Measurements from ENCODE around the gene CEP192.
"Not testable (repeated sequence)": the region's sequence is repeated elsewhere in the genome, so short reads cannot be mapped to it uniquely, and the experiment has no call there.

Gene CEP192

GRCh38 chr18:12995424-12995823 lies 4.3 kb downstream of the CEP192 start:
- no peak for DNase-seq

DNA sequence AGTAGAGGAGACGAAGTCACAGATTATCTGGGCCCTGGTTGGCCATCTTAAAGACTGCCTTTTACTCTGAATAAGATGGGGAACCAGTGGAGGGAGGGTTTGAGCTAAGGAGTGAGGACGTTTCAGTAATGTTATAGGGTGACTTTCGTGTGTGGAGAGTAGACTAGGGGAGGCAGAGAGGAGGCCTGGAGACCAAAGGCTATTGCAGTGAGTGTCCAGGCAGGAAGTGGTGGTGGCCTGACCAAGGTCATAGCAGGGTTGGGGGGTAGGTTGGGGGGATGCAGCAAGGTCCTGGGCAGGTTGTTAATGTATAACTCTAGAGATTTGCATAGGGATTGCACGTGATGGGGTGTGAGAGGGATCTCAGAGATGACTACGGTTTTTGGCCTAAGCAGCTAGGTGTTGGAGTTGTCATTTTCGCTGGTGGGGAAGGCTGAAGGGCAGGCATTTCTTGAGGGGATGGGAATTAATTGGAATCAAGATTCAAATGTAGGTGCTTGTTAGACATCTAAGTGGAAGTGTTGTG lies 4.9 kb downstream of the CEP192 start:
- DNase-seq: no peak

- no peak for DNase-seq
Measured at GRCh38 chr18:12996661-12997292, 5.6 kb downstream of the CEP192 start.

- not testable (repeated sequence) for DNase-seq
Measured at GRCh38 chr18:12997330-12997729, 6.2 kb downstream of the CEP192 start.

DNA sequence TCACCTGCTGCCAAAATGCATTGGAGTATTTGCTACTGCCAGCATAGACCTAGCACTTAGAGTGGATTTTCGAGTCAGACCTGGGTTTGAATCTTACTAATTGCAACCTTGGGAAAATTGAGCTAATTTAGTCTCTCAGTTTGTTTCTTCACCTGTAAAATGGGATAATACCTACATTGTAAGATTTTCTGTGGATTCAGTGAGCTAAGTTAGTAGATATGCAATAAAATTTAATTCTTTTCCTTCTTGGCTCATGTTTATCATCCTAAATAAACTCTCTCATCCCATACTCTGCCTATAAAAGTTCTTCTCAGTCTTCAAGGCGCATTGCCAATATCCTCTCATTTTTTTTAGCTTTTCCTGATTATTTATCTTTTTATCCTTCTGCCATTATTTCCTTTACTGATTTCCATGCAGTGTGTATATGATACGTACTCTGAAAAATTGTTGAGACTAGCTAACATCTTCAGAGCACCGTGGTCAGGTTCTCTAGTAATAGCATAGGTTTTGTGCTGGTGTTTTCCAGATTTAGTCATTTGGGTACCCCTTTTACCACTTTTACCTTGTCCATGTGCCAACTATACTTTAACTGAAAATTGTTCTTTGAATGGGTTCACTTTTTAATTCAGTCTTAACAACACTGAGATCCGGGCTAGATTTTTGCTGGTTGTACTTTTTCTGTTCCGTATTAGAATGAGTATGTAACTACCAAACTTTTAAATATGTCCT lies 7.3 kb downstream of the CEP192 start:
- no peak for DNase-seq

DNA sequence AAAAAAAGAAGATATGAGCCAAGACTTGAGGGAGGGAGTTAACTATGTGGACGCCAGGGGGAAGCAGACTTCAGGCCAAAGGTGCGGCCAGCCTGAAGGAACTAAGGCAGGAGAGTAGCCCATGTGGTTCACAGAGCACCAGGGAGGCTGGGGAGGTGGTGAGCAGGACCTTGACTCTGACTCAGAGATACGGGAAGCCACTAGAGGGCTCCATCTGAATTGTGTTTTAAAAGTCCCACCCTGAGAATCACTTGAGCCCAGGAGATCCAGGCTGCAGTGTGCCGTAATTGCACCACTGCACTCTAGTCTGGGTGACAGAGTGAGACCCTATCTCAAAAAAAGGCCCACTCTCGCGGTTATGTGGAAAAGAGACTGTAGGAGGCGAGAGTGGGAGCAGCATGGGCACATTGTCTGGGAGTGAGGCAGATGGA lies 12.3 kb downstream of the CEP192 start:
- peak; percentile 3 to 11 for DNase-seq

DNA sequence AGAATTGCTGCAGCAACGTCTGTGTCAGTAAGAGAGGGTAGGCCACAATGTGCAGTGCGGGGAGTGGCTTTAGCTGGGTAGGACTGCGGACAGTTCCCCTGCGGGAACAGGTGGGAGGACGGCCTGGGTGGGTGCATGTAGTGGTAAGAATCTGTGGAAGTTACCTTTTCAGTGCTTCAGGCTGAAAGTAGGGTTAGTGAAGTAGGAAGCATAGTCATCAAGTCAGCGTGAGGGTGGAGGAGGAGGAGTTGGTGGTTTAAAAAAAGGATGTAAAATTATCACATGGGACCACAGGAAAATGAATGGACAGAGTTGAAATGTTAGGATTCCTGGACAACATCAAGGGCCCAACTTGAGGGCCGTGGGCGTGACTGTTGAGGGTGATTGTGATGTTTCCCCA lies 13.2 kb downstream of the CEP192 start:
- DNase-seq: no peak

DNA sequence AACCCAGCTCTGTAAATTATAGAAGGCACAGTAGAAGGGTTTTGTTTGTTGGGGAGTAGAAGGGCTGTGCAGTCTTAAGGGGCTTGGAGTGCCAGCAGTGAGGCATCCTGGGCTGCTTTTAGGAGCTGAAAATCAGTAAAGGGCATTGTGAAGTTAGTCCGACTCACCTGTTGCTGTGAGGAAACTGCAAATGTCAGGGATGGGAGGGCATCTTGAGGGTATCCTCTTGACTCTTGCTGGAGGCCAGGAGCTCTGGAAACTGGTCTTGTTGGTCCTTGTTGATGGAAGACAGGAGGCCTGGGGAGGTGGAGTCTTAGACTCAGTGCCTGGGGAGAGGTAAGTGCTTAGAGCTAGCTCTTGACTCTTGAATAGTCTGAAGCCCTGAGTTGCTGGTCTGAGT lies 14.1 kb downstream of the CEP192 start:
- DNase-seq: no peak

DNA sequence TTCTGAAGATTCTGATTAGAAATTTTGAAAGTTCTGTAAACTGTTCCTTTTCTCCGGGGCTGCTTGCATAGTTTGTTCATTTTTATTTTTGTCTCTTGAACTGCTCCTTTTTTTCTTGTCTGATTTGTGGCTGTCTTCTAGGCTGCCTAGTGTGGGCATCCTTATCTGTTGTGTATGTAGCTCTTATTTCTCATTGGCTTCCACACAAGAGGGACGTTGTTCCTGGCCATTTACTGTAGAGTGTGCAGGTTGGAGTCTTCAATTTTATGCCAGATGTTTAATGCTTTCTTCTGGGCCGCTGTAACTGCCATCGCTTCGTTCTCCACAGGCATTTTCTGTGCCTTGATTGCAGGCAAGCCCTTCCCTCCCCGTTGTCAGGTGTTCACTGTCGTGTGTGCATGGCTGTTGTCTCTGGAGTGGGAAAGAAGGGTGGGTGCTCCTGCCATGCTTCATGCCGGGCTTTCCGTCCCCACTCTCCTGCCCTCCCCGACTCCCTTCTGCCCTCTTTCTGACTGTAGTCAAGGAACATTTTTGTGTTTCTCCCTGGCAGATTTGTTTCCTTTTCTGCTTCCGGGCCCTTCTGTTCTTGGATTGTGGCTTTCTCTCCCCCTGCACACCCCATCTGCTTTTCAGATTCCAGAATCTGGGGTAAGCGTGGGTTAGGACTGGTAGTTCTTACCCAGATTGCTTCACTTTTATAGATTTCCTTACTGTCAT lies 15.5 kb downstream of the CEP192 start:
- DNase-seq: no peak

- no peak for DNase-seq
Measured at GRCh38 chr18:13007248-13007560, 16.0 kb downstream of the CEP192 start.

DNA sequence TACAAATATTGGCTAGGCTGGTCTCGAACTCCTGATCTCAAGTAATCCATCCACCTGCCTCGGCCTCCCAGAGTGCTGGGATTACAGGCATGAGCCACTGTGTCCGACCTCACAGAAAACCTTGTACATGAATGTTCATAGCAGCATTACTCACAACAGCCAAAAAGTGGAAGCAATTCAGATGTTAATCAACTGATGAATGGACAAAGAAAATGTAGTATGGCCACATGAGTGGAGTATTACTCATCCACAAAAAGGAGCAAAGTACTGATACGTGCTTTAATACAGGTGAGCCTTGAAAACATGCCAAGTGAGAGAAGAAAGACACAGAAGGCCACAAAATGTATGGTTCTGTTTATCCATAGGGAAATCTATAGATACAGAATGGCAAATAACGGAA lies 20.6 kb downstream of the CEP192 start:
- DNase-seq: no peak

- DNase-seq: no peak
Measured at GRCh38 chr18:13014232-13014631, 23.1 kb downstream of the CEP192 start.

GRCh38 chr18:13014818-13015217 lies 23.7 kb downstream of the CEP192 start:
- no peak for DNase-seq

DNA sequence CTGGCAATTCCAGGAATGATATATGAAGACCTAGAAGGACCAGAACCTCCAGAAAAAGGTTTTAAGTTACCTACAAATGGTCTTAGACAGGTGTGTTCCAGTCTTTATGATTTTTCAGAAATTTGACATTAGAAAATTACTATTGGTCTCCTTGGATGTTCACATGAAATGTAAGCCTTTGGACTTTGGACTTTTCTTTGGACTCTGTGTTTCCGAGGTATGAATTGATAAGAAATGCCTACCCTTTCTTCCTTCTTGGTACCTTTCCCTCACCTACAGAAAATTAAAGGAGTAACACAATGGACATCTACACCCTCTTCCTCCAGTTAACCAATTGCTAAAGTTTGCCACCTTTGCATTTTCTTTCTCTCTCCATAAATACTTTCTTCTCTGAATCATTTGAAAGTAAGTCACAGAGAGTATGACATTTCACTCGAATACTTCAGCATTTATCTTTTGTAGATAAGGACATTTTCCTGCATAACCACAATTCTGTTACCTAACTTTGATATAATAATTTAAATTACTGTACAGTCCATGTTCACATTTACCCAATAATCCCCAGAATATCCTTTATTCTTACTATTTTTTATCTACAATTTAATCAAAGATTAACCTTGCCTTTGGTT lies 26.2 kb downstream of the CEP192 start:
- DNase-seq: no peak

GRCh38 chr18:13018374-13018773 lies 27.2 kb downstream of the CEP192 start:
- DNase-seq: no peak

DNA sequence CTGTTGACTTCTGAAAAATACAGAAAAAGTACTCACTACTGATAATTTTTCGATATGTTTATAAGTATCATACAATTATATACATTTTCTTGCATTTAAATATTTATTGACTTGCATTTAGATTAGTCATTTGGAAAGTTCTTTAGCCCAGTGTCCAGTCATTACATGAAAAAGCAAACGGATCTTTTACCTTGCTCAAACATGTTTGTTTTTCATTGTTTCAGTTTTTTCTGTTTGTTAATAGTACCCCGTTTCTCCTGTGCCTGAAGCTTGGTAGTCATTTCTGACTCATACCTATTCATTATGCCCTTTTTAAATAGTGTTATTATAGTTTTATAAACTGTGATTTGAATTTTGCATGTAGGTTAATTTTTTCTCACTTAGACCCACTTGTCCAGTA lies 28.1 kb downstream of the CEP192 start:
- DNase-seq: no peak

DNA sequence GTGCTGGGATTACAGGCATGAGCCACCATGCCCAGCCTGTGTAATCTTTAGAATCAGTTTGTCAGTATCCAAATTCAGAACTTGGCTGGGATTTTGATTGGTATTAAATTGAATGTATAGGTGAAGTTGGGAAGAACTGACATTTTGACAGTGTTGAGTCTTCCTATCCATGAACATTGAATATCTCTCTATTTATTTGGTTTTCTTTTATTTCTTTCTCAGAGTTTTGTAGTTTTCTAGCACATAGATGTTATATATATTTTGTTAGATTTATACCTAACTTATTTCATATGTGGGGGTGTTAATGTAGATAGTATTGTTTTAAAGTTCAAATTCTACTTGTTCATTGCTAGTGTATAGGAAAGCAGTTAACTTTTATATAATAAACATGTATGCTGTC lies 31.5 kb downstream of the CEP192 start:
- DNase-seq: no peak

DNA sequence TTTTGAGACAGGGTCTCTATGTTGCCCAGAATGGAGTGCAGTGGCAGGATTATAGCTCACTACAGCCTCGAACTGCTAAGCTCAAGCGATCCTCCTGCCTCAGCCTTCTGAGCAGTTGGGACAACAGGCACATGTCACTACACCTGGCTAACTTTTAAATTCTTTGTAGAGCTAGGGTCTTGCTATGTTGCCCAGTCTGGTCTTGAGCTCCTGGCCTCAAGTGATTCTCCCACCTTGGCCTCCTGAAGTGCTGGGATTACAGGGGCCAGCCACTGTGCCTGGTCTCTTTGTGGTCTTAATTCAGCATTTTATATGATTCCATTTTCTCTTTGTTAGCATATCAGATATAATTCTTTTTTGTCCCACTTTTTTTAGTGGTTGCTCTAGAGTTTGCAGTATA lies 34.1 kb downstream of the CEP192 start:
- DNase-seq: no peak

DNA sequence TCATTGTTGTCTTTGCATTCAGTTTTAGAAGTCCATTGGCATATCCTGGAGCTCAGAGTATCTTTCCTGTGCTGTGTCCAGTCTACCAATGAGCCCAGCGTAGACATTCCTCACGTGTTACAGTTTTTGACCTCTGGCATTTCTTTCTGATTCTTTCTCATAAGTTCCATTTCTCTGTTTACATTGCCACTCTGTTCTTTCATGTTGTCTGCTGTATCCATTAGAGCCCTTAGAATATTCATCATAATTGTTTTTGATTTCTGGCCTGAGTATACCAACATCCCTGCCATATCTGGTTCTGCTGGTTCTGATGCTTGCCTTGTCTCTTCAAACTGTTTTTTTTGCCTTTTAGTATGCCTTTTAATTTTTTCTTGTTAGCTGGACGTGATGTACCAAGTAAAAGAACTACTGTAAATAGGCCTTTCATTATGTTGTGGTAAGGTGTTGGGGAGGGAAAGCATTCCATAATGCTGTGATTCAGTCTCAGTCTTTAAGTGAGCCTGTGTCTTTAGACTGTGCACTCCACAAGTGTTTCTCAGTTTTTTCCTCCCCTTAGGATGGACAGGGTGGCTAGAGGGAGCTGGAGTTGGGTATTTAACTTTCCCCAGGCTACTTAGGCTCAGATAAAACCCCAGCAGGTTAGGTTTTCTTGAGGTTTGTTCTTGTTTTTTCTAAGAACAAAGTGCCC lies 35.6 kb downstream of the CEP192 start:
- no peak for DNase-seq

DNA sequence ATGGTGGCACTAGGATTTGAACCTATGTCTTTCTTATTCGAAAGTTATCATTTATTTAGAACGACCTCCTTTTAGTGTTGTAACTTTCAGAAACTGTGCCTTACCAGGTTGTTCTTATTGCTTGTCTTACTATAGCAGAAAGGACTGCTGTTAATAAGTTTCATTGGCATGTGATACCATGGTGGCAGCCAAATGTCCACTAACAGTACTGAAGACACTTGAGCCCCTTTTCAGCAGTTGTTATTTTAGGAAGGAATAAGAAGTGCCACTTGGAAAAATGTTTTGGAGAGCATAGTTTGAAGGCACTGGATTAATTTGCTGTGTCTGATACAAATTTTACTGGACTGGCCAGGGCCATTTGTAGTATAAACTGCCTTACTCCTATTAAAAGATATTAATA lies 37.7 kb downstream of the CEP192 start:
- DNase-seq: no peak

- no peak for DNase-seq
Measured at GRCh38 chr18:13032173-13032572, 41.0 kb downstream of the CEP192 start.

DNA sequence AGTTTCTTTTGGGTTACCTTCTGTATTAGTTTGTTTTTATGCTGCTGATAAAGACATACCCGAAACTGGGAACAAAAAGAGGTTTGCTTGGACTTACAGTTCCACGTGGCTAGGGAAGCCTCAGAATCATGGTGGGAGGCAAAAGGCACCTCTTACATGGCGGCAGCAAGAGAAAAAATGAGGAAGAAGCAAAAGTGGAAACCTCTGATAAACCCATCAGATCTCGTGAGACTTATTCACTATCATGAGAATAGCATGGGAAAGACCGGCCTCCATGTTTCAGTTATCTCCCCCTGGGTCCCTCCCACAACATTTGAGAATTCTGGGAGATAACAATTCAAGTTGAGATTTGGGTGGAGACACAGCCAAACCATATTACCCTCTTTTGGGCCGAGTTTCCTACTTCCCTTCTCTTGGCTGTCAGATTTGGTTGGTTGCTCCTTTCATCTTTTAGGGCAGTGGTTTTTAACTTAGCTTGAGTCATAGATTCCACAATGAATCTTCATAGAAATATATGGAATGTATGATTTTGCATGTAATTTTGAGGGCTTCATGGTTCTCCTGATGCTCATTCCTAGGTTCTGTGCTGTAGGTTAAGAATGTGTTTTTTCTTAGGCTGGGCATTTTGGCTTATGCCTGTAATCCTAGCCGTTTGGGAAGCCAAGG lies 44.2 kb downstream of the CEP192 start:
- DNase-seq: no peak
